ENCODE results near the gene NSMCE3. TPM values are rescaled to one million over a fixed set of nuclear protein-coding genes. Genes with fewer than 3 reads are reported as not detected.

Gene NSMCE3
- total RNA-seq, 1 donor from 2014 or later = 21.6 TPM

GRCh38 chr15:29270976-29271375 is 1.4 kb upstream of the NSMCE3 start:
- TF ChIP-seq, protein P1, sequence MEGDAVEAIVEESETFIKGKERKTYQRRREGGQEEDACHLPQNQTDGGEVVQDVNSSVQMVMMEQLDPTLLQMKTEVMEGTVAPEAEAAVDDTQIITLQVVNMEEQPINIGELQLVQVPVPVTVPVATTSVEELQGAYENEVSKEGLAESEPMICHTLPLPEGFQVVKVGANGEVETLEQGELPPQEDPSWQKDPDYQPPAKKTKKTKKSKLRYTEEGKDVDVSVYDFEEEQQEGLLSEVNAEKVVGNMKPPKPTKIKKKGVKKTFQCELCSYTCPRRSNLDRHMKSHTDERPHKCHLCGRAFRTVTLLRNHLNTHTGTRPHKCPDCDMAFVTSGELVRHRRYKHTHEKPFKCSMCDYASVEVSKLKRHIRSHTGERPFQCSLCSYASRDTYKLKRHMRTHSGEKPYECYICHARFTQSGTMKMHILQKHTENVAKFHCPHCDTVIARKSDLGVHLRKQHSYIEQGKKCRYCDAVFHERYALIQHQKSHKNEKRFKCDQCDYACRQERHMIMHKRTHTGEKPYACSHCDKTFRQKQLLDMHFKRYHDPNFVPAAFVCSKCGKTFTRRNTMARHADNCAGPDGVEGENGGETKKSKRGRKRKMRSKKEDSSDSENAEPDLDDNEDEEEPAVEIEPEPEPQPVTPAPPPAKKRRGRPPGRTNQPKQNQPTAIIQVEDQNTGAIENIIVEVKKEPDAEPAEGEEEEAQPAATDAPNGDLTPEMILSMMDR (IDR thresholded peaks at IDR 0.05) = no peak
- intact Hi-C loops (cut with DNase I) = loop anchor here (5.0 kb wide), 1 partner anchor 551 kb away; the partner anchor contains the start of gene TJP1
- no peaks in the 10 kb centered on the region for H3K9me3 ChIP-seq
- peaks cover 3 to 11% of the 10 kb centered on the region in 2 donors for H3K4me1 ChIP-seq
- H3K36me3 ChIP-seq = no peaks in the 10 kb centered on the region
- no peak overlapping the region for H3K27ac ChIP-seq
- DNase-seq (ENCODE audit: low spot score in 2 of 2) = no peak
- no peaks in the 10 kb centered on the region for H3K27me3 ChIP-seq
- peak overlapping the region in 1 of 2 donors; percentile 75 for H3K4me3 ChIP-seq

GRCh38 chr15:29270169-29270955 is 740 bp upstream of the NSMCE3 start:
- intact Hi-C loops (cut with DNase I) = loop anchor here (5.0 kb wide), 1 partner anchor 552 kb away; the partner anchor contains the start of gene TJP1
- no peak for DNase-seq (ENCODE audit: low spot score in 2 of 2)

GRCh38 chr15:29268706-29269484 is 727 bp downstream of the NSMCE3 start:
- Histone ChIP-seq H3K4me3 (peak overlapping the region; percentile 75), H3K27ac (peak overlapping the region; percentile 81 to 82), H3K36me3 (no peaks in the 10 kb centered on the region), H3K9me3 (no peaks in the 10 kb centered on the region), H3K4me1 (peaks cover 3 to 11% of the 10 kb centered on the region in 2 donors), H3K27me3 (no peaks in the 10 kb centered on the region)
- DNase-seq (ENCODE audit: low spot score in 2 of 2) = peak in 1 of 2 donors; percentile 11
- intact Hi-C loops (cut with DNase I) = no loop called here
- TF ChIP-seq, protein P1 (IDR thresholded peaks at IDR 0.05) = no peak

More at GRCh38 chr15:29270169-29270955, 740 bp upstream of the NSMCE3 start:
- Histone ChIP-seq H3K4me1 (peaks cover 3 to 11% of the 10 kb centered on the region in 2 donors), H3K27ac (peak overlapping the region; percentile 81 to 82), H3K27me3 (no peaks in the 10 kb centered on the region), H3K4me3 (peak overlapping the region; percentile 75), H3K9me3 (no peaks in the 10 kb centered on the region), H3K36me3 (no peaks in the 10 kb centered on the region)
- TF ChIP-seq, protein P1 (IDR thresholded peaks at IDR 0.05) = no peak

DNA sequence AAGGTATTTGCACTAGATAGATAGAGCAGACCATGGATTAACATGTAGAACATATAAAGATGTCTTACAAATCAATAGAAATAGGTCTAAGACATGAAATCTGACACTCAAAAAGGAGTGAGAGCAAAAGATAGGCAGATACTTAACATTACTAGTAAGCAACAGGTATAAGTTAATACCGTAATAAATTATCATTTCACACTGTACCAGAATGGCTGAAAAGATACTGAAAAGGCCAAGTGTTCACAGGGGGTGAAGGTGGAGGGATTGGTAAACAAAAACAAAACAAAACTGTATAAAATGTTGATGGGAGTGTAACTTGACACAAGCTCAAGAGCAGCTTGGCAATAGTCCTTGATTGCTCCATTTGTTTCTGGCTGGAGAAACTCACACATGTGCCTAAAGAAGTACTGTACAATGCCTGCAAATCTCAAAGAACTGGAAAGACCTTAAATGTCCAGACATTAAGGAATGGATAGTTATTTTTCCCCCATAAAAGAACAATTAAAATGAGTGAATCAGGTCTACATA is 3.5 kb downstream of the NSMCE3 start:
- Histone ChIP-seq H3K27ac (no peak overlapping the region), H3K4me1 (peaks cover 3 to 11% of the 10 kb centered on the region in 2 donors), H3K36me3 (no peaks in the 10 kb centered on the region), H3K27me3 (no peaks in the 10 kb centered on the region), H3K9me3 (no peaks in the 10 kb centered on the region), H3K4me3 (no peak overlapping the region)
- TF ChIP-seq, protein P1 (IDR thresholded peaks at IDR 0.05) = no peak
- no peak for DNase-seq (ENCODE audit: low spot score in 2 of 2)
- intact Hi-C loops (cut with DNase I) = no loop called here

DNA sequence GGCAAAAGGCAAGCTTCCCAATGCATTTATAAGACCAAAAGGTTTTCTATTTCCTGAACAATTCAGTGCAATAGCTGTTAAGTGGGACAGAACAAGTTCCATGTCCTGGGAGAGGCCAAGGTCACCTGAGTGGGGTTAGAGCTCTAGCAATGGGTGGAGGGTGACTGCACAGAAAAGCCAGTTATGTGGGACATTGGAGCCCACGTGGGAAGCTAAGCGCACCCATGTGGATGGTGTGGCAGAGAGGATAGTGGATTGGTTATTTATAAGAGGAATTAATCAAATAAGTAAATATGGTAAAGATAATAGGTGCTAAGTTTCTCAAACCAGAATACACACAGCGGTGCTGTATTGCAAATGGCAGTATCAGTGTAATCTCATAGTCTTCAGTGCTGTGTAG is 6.3 kb downstream of the NSMCE3 start:
- Histone ChIP-seq H3K4me3 (no peak overlapping the region), H3K36me3 (no peaks in the 10 kb centered on the region), H3K4me1 (peaks cover 0 to 6% of the 10 kb centered on the region in 2 donors), H3K9me3 (no peaks in the 10 kb centered on the region), H3K27me3 (no peaks in the 10 kb centered on the region), H3K27ac (no peak overlapping the region)
- intact Hi-C loops (cut with DNase I) = no loop called here
- no peak for DNase-seq (ENCODE audit: low spot score in 2 of 2)
- TF ChIP-seq, protein P1 (IDR thresholded peaks at IDR 0.05) = no peak
